ENCODE data around the gene APOL2. TPM values are rescaled to one million over a fixed set of nuclear protein-coding genes. Genes with fewer than 3 reads are reported as not detected.
"Not testable (repeated sequence)": the region's sequence is repeated elsewhere in the genome, so short reads cannot be mapped to it uniquely, and the experiment has no call there.

APOL2 gene
- total and polyA plus RNA-seq, 11 donors = 26.6 to 213 (median 53.3) TPM

GRCh38 chr22:36213586-36213985 is 25.7 kb downstream of the APOL2 start:
- H3K27me3 ChIP-seq = no peaks in the 10 kb centered on the region
- DNase-seq (no peak), ATAC-seq (no peak)
- WGBS, 4 donors = 81 to 95% (median 86%) methylated on average over 4 of the region's 4 CpGs
- intact Hi-C loops (cut with DNase I) = no loop called here
- H3K36me3 ChIP-seq = no peaks in the 10 kb centered on the region
- TF ChIP-seq CTCF (IDR thresholded peaks at IDR 0.05) = no peak
- TF ChIP-seq POLR2A (IDR thresholded peaks at IDR 0.05) = no peak
- H3K27ac ChIP-seq = no peak overlapping the region
- peaks cover 0 to 47% (median 4%) of the 10 kb centered on the region in 12 donors for H3K4me1 ChIP-seq
- no peak overlapping the region for H3K4me3 ChIP-seq
- H3K9me3 ChIP-seq = peaks cover 0 to 4% (median 0%) of the 10 kb centered on the region in 12 donors

GRCh38 chr22:36212901-36213300 is 26.4 kb downstream of the APOL2 start:
- ATAC-seq (peak in 1 of 4 donors; percentile 64), DNase-seq (no peak)
- peaks cover 0 to 4% (median 0%) of the 10 kb centered on the region in 12 donors for H3K9me3 ChIP-seq
- H3K27ac ChIP-seq = no peak overlapping the region
- peaks cover 0 to 54% (median 4%) of the 10 kb centered on the region in 12 donors for H3K4me1 ChIP-seq
- no peak overlapping the region for H3K4me3 ChIP-seq
- intact Hi-C loops (cut with DNase I) = no loop called here
- no peaks in the 10 kb centered on the region for H3K36me3 ChIP-seq
- H3K27me3 ChIP-seq = no peaks in the 10 kb centered on the region
- no peak for TF ChIP-seq CTCF (IDR thresholded peaks at IDR 0.05)
- TF ChIP-seq POLR2A (IDR thresholded peaks at IDR 0.05) = no peak

GRCh38 chr22:36211237-36211861 is 28.0 kb downstream of the APOL2 start:
- 54 to 65% (median 60%) methylated on average over 4 of the region's 4 CpGs for WGBS, 4 donors
- H3K36me3 ChIP-seq = no peaks in the 10 kb centered on the region
- peak in 2 of 5 donors; percentile 46 to 47 for DNase-seq
- H3K9me3 ChIP-seq = peaks cover 0 to 4% (median 0%) of the 10 kb centered on the region in 12 donors
- intact Hi-C loops (cut with DNase I) = no loop called here
- H3K4me1 ChIP-seq = peaks cover 0 to 69% (median 4%) of the 10 kb centered on the region in 12 donors
- no peak overlapping the region for H3K4me3 ChIP-seq
- no peaks in the 10 kb centered on the region for H3K27me3 ChIP-seq
- H3K27ac ChIP-seq = peak overlapping the region in 1 of 12 donors; percentile 46
- ATAC-seq = peak in 3 of 4 donors; percentile 29 to 48 (median 41)
- TF ChIP-seq POLR2A (IDR thresholded peaks at IDR 0.05) (no peak), CTCF (IDR thresholded peaks at IDR 0.05) (no peak)

- 82 to 88% (median 87%) methylated on average over 3 of the region's 3 CpGs for WGBS, 4 donors
- no peak overlapping the region for H3K4me3 ChIP-seq
- no peaks in the 10 kb centered on the region for H3K27me3 ChIP-seq
- peaks cover 0 to 75% (median 4%) of the 10 kb centered on the region in 12 donors for H3K4me1 ChIP-seq
- H3K27ac ChIP-seq = peak overlapping the region in 1 of 12 donors; percentile 46
- peaks cover 0 to 4% (median 0%) of the 10 kb centered on the region in 12 donors for H3K9me3 ChIP-seq
- intact Hi-C loops (cut with DNase I) = no loop called here
- no peaks in the 10 kb centered on the region for H3K36me3 ChIP-seq
- TF ChIP-seq CTCF (IDR thresholded peaks at IDR 0.05) = no peak
- no peak for TF ChIP-seq POLR2A (IDR thresholded peaks at IDR 0.05)
- ATAC-seq (no peak), DNase-seq (no peak)
Observed at GRCh38 chr22:36210224-36210623, 29.1 kb downstream of the APOL2 start.

GRCh38 chr22:36209488-36209908 is 29.8 kb downstream of the APOL2 start:
- Histone ChIP-seq H3K27ac (peak overlapping the region in 1 of 12 donors; percentile 46), H3K4me1 (peaks cover 0 to 75% (median 4%) of the 10 kb centered on the region in 12 donors)
- intact Hi-C loops (cut with DNase I); H3K36me3 ChIP-seq; H3K4me3 ChIP-seq; ATAC-seq; H3K27me3 ChIP-seq; H3K9me3 ChIP-seq; DNase-seq: not testable (repeated sequence)
- WGBS, 4 donors = 82 to 87% (median 85%) methylated on average over 5 of the region's 5 CpGs
